KOPT-K1 (cell line): ENCODE measurements around the gene GFER.

Source experiments
- H3K27ac ChIP-seq: fragments of 200-600 bp; sonication (generic); 2 replicates; pipeline ENCODE4 v1.5.1; 2016; ENCODE audit warnings: antibody characterized with exemption, mild to moderate bottlenecking, low read depth, low read length; ENCODE audit not compliant: poor library complexity, severe bottlenecking
- H3K36me3 ChIP-seq: fragments of 200-600 bp; sonication (generic); 2 replicates; pipeline ENCODE4 v1.5.1; 2017; ENCODE audit warnings: antibody characterized with exemption, mild to moderate bottlenecking, low read length, moderate library complexity; ENCODE audit not compliant: insufficient read depth
- H3K9me3 ChIP-seq: fragments of 200-600 bp; sonication (generic); 2 replicates; pipeline ENCODE4 v1.5.1; 2017; ENCODE audit warnings: antibody characterized with exemption, low read length, mild to moderate bottlenecking; ENCODE audit not compliant: insufficient read depth, poor library complexity, severe bottlenecking

Gene GFER

GRCh38 chr16:2036200-2036966 lies 52.4 kb downstream of the GFER start:
- Histone ChIP-seq H3K27ac (no peak overlapping the region), H3K36me3 (no peaks in the 10 kb centered on the region), H3K9me3 (no peaks in the 10 kb centered on the region)

DNA sequence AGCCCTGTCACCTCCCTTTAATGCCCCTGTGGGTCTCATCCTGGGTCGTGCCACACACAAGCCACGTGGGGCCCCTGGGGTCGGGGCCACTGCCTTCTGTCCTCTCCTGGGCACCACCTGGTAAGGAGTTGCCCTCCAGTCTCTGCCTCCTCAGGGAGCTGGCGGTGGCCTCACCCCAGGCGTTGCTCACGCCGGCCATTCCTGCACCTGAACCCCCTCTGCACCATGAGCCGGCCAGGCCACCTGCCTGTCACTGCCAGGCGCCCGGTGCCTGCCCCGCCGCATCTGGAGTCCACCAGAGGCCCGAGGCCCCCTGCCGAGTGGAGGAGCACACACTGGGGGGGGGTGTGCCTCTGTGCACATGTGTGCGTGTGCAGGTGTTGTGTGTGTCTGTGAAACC lies 53.1 kb downstream of the GFER start:
- H3K9me3 ChIP-seq, result no peaks in the 10 kb centered on the region
- H3K36me3 ChIP-seq, result no peaks in the 10 kb centered on the region; the same call in 1 of the 2 replicates
- H3K27ac ChIP-seq, result no peak overlapping the region
